ENCODE results near the gene F8.

DNA sequence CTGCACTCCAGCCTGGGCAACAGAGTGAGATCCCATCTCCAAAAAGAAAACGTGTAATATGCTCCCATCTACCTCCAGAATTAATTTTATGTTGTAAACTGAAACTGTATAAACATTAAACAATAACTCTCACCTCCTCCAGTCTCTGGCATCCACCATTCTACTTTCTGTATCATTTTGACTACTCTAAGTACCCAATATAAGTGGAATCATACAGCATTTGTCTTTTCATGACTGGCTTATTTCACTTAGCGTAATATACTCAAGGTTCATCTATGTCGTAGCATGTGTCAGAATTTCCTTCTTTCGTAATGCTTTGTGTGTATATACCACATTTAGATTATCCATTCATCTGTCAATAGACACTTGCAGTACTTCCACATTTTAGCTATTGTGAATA lies 20.6 kb downstream of the F8 start:
- no peak for TF ChIP-seq SUZ12 (IDR thresholded peaks at IDR 0.05; ENCODE audit: extremely low read depth, insufficient read depth, insufficient read length)
- no peak for TF ChIP-seq YY1 (IDR thresholded peaks at IDR 0.05; ENCODE audit: insufficient read depth, insufficient read length)
- TF ChIP-seq ZNF274 (IDR thresholded peaks at IDR 0.05; ENCODE audit: low read depth, low read length): no peak

All from NT2/D1 (cell line).